GM23338 (cell line): ENCODE results near the gene CMTM6. TPM values are rescaled to one million over a fixed set of nuclear protein-coding genes. Genes with fewer than 3 reads are reported as not detected.

Experiments used
- ATAC-seq: fragments of 200-7000 bp; cut with Tn5 transposase; 3 replicates; pipeline ENCODE4 v1.9.1; 2020
- DNase-seq: peaks from one replicate; pipeline ENCODE4 v3.0.0-alpha.2; 2015; ENCODE audit warnings: low spot score
- H2AFZ ChIP-seq: fragments of 200-600 bp; sonication (generic); 2 replicates; pipeline ENCODE4 v1.8.0; 2016; ENCODE audit warnings: antibody characterized with exemption, mild to moderate bottlenecking, moderate library complexity
- H3F3A ChIP-seq: fragments of 200-600 bp; sonication (generic); replicated peaks from 2 replicates; pipeline ENCODE4 v1.8.0; 2017; ENCODE audit warnings: antibody characterized with exemption, mixed run types, low read depth
- H3K27ac ChIP-seq: fragments of 200-600 bp; sonication (generic); 2 replicates; pipeline ENCODE4 v1.6.1; 2016; ENCODE audit warnings: low read depth
- H3K27me3 ChIP-seq: fragments of 200-600 bp; sonication (generic); 2 replicates; pipeline ENCODE4 v1.8.0; 2016; ENCODE audit warnings: mild to moderate bottlenecking, mixed run types, moderate library complexity; ENCODE audit not compliant: insufficient read depth
- H3K36me3 ChIP-seq: fragments of 200-600 bp; sonication (generic); 2 replicates; pipeline ENCODE4 v1.8.0; 2016; ENCODE audit warnings: mild to moderate bottlenecking; ENCODE audit not compliant: insufficient read depth
- H3K4me1 ChIP-seq: fragments of 200-600 bp; sonication (generic); 2 replicates; pipeline ENCODE4 v1.8.0; 2016; ENCODE audit warnings: mild to moderate bottlenecking, moderate library complexity; ENCODE audit not compliant: insufficient read depth
- H3K4me2 ChIP-seq: fragments of 200-600 bp; sonication (generic); 2 replicates; pipeline ENCODE4 v1.7.1; 2017; ENCODE audit warnings: mixed run types
- H3K4me3 ChIP-seq: fragments of 200-600 bp; sonication (generic); 2 replicates; pipeline ENCODE4 v1.6.1; 2016; ENCODE audit warnings: mixed run types
- H3K79me2 ChIP-seq: fragments of 200-600 bp; sonication (generic); replicated peaks from 2 replicates; pipeline ENCODE4 v1.8.0; 2017; ENCODE audit warnings: mild to moderate bottlenecking; ENCODE audit not compliant: insufficient read depth
- H3K9me2 ChIP-seq: fragments of 200-600 bp; sonication (generic); 2 replicates; pipeline ENCODE4 v1.8.0; 2017; ENCODE audit not compliant: insufficient read depth
- H4K20me1 ChIP-seq: fragments of 200-600 bp; sonication (generic); replicated peaks from 2 replicates; pipeline ENCODE4 v1.8.0; 2017; ENCODE audit warnings: mild to moderate bottlenecking; ENCODE audit not compliant: insufficient read depth
- H3K27ac Mint-ChIP-seq: 2 replicates; pipeline ENCODE4 v1.8.0; 2020; ENCODE audit warnings: inconsistent platforms, mild to moderate bottlenecking, moderate library complexity, mixed read lengths
- H3K27me3 Mint-ChIP-seq: 3 replicates; pipeline ENCODE4 v1.8.0; 2022; ENCODE audit warnings: low read depth, mild to moderate bottlenecking, moderate library complexity, mixed read lengths, inconsistent platforms; ENCODE audit not compliant: insufficient read depth, poor library complexity
- H3K36me3 Mint-ChIP-seq: 3 replicates; pipeline ENCODE4 v1.8.0; 2021; ENCODE audit warnings: low read depth, mild to moderate bottlenecking, inconsistent platforms, moderate library complexity, mixed read lengths
- H3K4me1 Mint-ChIP-seq: 3 replicates; pipeline ENCODE4 v1.8.0; 2020; ENCODE audit warnings: mild to moderate bottlenecking, inconsistent platforms, mixed read lengths
- H3K4me3 Mint-ChIP-seq: 3 replicates; pipeline ENCODE4 v1.8.0; 2021; ENCODE audit warnings: moderate library complexity, mild to moderate bottlenecking, inconsistent platforms, mixed read lengths
- H3K9me3 Mint-ChIP-seq: 3 replicates; pipeline ENCODE4 v1.8.0; 2020; ENCODE audit warnings: moderate library complexity, mild to moderate bottlenecking, inconsistent platforms, mixed read lengths
- CREB1 ChIP-seq: fragments of 250-450 bp; sonication (Bioruptor Pico); IDR thresholded peaks from 2 replicates; pipeline ENCODE4 v1.5.0; 2020; ENCODE audit warnings: low read depth, mild to moderate bottlenecking, moderate library complexity
- CTCF ChIP-seq, 2 experiments: fragments of 200-600 bp in 1 of 2; sonication (generic) in 1 of 2; conservative IDR thresholded peaks; 2 replicates each; pipeline versions ENCODE4 v1.5.1 to v1.6.1; 2016 to 2017; ENCODE audit warnings: antibody characterized with exemption in 2 of 2, low read depth in 2 of 2, mild to moderate bottlenecking in 2 of 2, moderate library complexity in 1 of 2
- ETS1 ChIP-seq: IDR thresholded peaks from 2 replicates; pipeline ENCODE4 v1.6.1; 2016; ENCODE audit warnings: antibody characterized with exemption
- EZH2 ChIP-seq: fragments of 200-600 bp; sonication (generic); IDR thresholded peaks from one replicate; pipeline ENCODE4 v1.8.0; 2017; ENCODE audit warnings: antibody characterized with exemption, mild to moderate bottlenecking, low read depth; ENCODE audit not compliant: unreplicated experiment
- EZH2phosphoT487 ChIP-seq: fragments of 200-600 bp; sonication (generic); IDR thresholded peaks from one replicate; pipeline ENCODE4 v1.8.1; 2018; ENCODE audit warnings: antibody characterized with exemption; ENCODE audit not compliant: unreplicated experiment
- JUNB ChIP-seq: IDR thresholded peaks from one replicate; pipeline ENCODE4 v1.6.1; 2016; ENCODE audit warnings: antibody characterized with exemption; ENCODE audit not compliant: unreplicated experiment
- NANOG ChIP-seq: IDR thresholded peaks from 2 replicates; pipeline ENCODE4 v1.6.1; 2016; ENCODE audit warnings: antibody characterized with exemption, borderline replicate concordance
- POLR2AphosphoS5 ChIP-seq: IDR thresholded peaks from 2 replicates; pipeline ENCODE4 v1.6.1; 2016; ENCODE audit warnings: antibody characterized with exemption, low read depth
- REST ChIP-seq: IDR thresholded peaks from one replicate; pipeline ENCODE4 v1.6.1; 2018; ENCODE audit warnings: antibody characterized with exemption; ENCODE audit not compliant: unreplicated experiment
- STAT1 ChIP-seq: IDR thresholded peaks from one replicate; pipeline ENCODE4 v1.6.1; 2016; ENCODE audit warnings: antibody characterized with exemption; ENCODE audit not compliant: unreplicated experiment
- ZNF114 ChIP-seq: fragments of 250-450 bp; sonication (Bioruptor Pico); IDR thresholded peaks from 2 replicates; pipeline ENCODE4 v1.5.0; 2020; ENCODE audit warnings: mild to moderate bottlenecking, moderate library complexity
- ZNF331 ChIP-seq: fragments of 250-450 bp; sonication (Bioruptor Pico); IDR thresholded peaks from 2 replicates; pipeline ENCODE4 v1.5.0; 2020; ENCODE audit warnings: low read depth, mild to moderate bottlenecking, moderate library complexity
- ZNF462 ChIP-seq: fragments of 250-450 bp; sonication (Bioruptor Pico); IDR thresholded peaks from 2 replicates; pipeline ENCODE4 v1.5.0; 2020; ENCODE audit warnings: mild to moderate bottlenecking, moderate library complexity
- polyA plus RNA-seq: library from polyadenylated mRNA; unstranded; fragments of >200 nt; fragmentation: Nextera tagmentation; extraction: Ambion mirVana; gene quantifications from 2 replicates; pipeline ENCODE4 v1.2.1, GENCODE V29; 2016
- total RNA-seq: library from RNA; depleted of rRNA; stranded (reverse); fragments of >200 nt; shearing (Covaris generic); gene quantifications from 2 replicates; pipeline ENCODE4 v1.2.3, GENCODE V29; 2014

CMTM6 gene
- total and polyA plus RNA-seq, 2 experiments from 2014 or later, result 42.3 to 123 TPM

- Histone ChIP-seq H4K20me1 (no peaks in the 10 kb centered on the region), H3K36me3 (no peaks in the 10 kb centered on the region), H3F3A (no peaks in the 10 kb centered on the region), H3K4me1 (peaks cover 8% of the 10 kb centered on the region; the same call in 1 of the 2 replicates), H3K27ac (no peak overlapping the region), H2AFZ (no peak overlapping the region), H3K4me3 (no peak overlapping the region), H3K27me3 (no peaks in the 10 kb centered on the region), H3K79me2 (no peaks in the 10 kb centered on the region), H3K9me2 (peaks cover 5% of the 10 kb centered on the region), H3K4me2 (no peak overlapping the region)
- Mint-ChIP-seq H3K4me3 (no peak overlapping the region), H3K27ac (no peak overlapping the region), H3K27me3 (no peaks in the 10 kb centered on the region), H3K36me3 (no peaks in the 10 kb centered on the region; the same call in 1 of the 3 replicates), H3K9me3 (no peaks in the 10 kb centered on the region), H3K4me1 (peaks cover 11% of the 10 kb centered on the region)
- DNase-seq (no peak), ATAC-seq (no peak)
- no peak for TF ChIP-seq ZNF114
- no peak for TF ChIP-seq EZH2
- TF ChIP-seq ETS1, result no peak
- no peak for TF ChIP-seq POLR2AphosphoS5
- no peak for TF ChIP-seq REST
- no peak for TF ChIP-seq ZNF331 (CRISPR knock-in tag)
- no peak for TF ChIP-seq ZNF462 (CRISPR knock-in tag)
- no peak for TF ChIP-seq STAT1
- TF ChIP-seq JUNB, result no peak
- TF ChIP-seq NANOG, result no peak
- TF ChIP-seq CREB1 (CRISPR knock-in tag), result no peak
- no peak for TF ChIP-seq CTCF (conservative IDR thresholded peaks at IDR 0.05; ENCODE audit: low read depth in 2 of 2)
- TF ChIP-seq EZH2phosphoT487, result no peak
Observed at GRCh38 chr3:32470362-32470761, 32.3 kb downstream of the CMTM6 start.
